GM19455 (cell line): Measurements from ENCODE around the gene SNAP91.
"Not testable (repeated sequence)": the region's sequence is repeated elsewhere in the genome, so short reads cannot be mapped to it uniquely, and the experiment has no call there.

ENCODE experiments used
- ATAC-seq: cut with Tn5 transposase; IDR thresholded peaks from one replicate; pipeline ENCODE4 v1.9.1; 2021; ENCODE audit not compliant: unreplicated experiment

The SNAP91 gene

DNA sequence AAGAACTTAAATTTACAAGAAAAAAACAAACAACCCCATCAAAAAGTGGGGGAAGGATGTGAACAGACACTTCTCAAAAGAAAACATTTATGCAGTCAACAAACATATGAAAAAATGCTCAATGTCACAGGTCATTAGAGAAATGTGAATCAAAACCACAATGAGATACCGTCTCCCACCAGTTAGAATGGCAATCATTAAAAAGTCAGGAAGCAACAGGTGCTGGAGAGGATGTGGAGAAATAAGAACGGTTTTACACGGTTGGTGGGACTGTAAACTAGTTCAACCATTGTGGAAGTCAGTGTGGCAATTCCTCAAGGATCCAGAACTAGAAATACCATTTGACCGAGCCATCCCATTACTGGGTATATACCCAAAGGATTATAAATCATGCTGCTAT, 157.2 kb downstream of the SNAP91 start:
- not testable (repeated sequence) for ATAC-seq

DNA sequence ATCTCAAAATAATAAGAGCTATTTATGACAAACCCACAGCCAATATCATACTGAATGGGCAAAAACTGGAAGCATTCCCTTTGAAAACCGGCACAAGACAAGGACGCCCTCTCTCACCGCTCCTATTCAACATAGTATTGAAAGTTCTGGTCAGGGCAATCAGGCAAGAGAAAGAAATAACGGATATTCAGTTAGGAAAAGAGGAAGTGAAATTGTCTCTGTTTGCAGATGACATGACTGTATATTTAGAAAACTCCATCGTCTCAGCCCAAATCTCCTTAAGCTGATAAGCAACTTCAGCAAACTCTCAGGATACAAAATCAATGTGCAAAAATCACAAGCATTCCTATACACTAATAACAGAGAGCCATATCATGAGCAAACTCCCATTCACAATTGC, 158.4 kb downstream of the SNAP91 start:
- ATAC-seq = not testable (repeated sequence)

DNA sequence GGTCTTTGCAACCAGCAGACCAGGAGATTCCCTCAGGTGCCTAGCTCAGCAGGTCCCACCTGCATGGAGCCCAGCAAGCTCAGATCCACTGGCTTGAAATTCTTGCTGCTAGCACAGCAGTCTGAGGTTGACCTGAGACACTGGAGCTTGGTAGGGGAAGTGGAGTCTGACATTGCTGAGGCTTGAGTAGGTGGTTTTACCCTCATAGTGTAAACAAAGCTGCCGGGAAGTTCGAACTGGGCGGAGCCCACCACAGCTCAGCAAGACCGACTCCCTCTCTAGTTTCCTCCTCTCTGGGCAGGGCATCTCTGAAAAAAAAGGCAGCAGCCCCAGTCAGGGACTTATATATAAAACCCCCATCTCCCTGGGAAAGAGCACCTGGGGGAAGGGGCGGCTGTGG, 162.3 kb downstream of the SNAP91 start:
- ATAC-seq = no peak

DNA sequence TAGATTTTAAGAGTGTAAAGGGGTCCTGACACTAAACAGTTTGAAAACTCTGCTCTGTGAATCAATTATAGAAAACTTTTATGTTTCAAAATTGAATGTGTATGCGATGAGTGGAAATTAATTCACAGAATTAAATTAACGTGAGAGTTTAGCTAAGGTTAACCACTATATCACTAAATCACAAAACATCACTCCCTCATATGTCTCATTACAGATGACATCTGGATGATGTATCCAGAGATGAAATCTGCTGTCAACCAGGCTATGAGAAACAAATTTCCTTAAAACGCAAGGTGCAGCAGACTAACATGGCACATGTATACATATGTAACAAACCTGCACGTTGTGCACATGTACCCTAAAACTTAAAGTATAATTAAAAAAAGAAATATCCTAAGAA, 169.2 kb downstream of the SNAP91 start:
- ATAC-seq = no peak

DNA sequence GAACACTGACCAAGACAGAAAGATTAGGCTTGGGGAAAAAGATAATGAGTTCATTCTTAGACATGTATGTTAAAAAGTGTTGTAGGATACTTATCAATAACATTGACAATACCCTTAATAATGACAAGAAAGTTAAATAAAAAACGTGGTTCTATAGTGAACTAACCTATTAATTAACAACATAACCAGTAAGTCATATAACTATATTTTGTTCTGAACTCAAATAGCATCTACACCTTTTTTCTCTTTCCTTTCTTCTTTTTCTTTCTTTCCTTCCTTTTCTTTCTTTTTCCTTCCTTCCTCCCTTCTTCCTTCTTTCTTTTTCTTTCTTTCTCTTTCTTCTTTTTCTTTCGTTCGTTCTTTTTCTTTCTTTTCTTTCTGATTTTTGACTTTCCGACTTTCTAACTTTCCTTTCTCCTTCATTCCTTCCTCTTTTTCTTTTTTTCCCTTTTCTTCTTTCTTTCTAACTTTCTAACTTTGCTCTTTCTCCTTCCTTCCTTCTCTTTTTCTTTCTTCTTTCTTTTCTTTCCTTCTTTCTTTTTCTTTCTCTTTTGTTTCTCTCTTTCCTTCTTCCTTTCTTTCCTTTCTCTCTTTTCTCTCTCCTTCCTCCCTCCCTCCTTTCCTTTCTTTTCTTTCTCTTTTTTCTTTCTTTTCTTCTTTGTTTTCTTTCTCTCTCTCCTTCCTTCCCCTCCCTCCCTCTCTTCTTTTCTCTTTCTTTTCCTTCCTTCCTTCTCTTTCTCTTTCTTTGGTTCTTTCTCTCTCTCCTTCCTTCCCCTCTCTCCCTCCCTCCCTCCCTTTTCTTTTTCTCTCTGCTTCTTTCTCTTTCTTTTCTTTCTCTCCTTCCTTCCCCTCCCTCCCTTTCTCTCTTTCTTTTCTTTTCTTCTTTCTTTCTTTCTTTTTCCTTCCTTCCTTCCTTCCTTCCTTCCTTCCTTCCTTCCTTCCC, 172.0 kb downstream of the SNAP91 start:
- no peak for ATAC-seq

DNA sequence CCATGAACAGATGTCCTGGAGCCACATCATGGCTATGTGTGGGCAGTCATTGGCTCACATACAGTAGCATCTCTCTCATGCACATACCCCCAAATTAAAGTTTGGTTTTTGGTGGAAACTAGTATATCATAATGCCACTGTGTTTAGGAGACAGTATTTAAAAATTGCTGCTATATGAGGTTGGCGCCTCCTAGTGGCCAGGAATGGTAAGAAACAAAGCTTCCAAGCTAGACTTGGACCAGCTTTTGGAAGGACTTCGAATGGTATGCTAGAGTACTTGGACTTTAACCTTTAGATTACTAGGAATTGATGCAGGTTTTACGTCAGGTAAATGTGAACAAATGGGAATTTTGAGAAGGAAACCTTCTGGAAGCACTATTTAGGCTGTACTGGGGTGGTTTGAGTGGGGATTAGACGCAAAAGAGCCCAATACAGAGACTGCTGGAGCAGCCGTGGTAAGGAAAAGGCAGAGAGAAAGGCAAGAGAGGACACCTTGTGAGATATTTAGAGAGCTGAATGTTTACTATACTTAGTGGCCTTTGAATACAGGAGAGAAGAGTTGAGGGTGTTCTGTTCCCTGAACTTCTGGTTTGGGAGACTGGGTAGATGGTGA, 172.8 kb downstream of the SNAP91 start:
- peak; percentile 80 for ATAC-seq

DNA sequence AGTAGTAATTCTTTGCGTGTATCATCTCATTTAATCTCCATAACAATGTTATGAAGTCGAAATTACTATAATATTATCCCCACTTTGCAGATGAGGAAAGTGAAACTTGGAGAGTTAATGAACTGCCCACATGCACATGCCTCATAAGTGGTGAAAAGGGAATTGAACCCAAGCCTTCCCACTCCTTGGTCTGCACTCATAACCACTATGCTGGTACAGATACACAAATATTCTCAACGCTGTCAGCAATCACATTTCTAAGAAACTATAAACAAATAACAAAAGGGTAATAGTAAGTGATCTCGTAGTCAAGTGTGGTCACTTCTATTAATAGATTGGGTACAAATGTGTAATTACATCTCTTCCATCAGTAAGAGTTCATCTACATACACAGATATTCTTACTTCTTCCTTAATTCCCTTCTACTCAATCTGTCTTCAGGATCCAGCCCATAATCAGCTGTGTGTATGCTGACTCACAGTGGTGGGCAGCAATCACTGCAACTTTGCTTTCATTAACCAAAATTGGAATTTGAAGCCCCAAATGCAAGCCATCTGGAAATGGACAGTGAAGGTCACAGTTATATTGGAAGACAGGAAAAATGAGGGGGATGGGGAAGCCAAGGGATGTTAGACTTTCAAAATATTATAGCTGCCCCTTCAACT, 190.0 kb downstream of the SNAP91 start:
- ATAC-seq = no peak

DNA sequence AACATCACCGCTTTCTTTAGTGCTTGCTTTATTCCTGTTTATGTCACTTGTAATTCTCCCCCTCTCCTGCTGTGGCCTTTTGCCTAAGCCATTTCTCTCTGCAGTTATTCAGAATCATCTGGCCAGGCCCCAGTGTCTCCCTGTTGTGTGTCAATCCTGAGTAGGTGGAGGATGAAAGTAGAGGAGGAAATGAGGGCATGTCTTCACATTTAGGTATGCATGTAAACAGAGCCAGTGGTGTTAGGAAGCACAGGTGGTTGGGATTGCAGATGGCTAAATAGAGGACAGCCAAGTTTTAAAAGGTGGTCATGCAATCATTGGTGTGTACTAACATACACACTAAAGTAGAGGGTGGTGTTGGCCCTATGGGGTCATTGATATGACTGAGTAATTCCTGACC, 191.4 kb downstream of the SNAP91 start:
- no peak for ATAC-seq

DNA sequence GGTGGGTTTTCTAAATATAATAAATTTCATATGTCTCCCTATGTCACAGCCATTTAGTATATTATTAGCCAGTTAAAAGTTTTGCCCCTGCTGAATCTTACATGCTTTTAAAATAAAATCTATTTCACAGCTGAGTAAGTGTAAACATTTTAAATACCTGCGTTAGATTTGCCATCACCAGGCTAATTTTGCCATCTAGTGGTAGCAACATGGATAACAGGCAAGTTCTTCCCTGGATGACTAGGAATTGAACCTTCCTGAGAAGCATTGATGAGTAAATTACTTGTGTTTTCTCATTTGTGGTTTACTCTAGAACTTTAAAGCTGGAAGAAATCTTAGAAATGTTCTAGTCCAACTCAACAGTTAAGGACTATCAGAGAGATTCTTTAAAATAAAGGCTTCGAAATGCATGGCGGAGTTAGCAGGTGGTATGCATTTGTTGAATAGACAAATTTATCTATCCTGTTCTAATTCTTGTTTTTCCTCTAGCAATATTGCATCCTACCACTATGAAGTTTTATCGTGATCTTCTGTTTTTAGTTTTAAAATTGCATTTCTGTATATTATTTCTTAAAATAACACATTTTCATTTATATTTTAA, 193.9 kb downstream of the SNAP91 start:
- no peak for ATAC-seq

DNA sequence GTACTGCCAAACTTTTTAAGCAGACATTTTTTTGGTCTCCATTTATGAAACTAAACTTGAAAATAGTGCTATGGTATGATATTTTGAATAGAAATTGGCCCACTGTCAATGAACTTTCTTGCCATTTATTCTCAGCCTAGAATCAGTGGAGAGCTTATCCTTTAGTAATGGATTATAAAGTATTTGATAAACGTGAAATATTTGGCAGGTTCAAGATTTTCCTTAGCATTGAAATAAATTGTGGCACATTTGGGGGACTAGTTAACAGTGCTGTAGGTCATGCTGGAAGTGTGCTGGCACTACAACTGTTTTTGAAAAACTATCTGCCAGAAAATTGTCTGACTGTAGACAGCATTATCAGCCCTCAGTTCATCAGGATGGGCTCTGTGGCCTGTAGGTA, 194.4 kb downstream of the SNAP91 start:
- ATAC-seq = no peak

DNA sequence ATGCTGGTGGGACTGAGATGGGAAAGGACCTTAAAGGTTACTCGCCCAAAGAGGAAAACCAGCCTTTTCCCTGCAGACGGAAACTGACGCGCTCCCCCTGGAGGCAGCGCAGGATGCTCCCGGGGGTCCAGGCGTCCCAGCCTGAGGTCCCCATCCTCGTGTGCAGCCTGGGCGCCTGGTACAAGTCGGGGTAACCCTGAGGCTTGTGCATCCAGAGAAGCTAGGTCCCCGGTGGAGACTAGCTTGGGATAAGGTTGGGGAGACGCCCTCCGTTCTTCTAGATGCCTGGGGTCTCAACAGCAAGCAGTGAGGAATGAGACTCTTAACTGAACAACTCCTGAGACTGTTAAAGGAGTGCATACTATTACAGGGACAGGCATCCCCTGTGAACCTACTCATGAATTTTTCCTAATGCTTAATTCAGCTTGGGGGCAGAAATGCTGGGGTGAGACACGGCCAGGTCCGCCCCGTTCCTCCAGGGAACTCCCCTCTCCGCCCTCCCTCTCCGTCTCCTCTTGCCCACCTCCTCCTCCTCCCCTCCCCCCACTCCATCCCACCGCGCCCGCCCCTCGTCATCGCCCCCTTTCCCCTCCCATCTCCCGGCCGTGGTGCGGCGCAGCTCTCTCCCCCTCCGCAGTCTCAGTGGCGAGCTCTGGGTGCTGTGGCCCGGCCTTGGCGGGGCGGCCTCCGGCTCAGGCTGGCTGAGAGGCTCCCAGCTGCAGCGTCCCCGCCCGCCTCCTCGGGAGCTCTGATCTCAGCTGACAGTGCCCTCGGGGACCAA, 196.8 kb downstream of the SNAP91 start, which contains the start of gene PRSS35:
PRSS35 (plus strand) TSS at position 634 of the 781 bp plus-strand sequence. CDS start 10,908 bp downstream, outside the sequence.
- ATAC-seq = no peak

DNA sequence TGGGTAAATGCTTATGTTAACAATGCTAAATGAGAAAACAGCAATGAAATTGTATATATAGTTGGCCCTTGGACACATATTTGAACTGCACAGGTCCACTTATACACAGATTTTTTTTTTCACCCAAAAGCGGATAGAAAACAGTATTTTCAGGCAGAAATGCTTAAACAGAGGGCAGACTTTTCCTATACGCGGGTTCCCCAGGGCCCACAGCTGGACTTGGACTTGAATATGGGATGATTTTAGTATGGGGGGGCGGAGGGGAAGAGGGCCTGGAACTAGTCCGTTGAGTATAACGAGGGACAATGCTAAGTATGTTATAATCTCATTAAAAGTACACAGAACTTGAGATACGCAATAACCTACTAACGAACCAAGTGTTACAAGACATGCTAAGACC, 197.6 kb downstream of the SNAP91 start:
- ATAC-seq = no peak

DNA sequence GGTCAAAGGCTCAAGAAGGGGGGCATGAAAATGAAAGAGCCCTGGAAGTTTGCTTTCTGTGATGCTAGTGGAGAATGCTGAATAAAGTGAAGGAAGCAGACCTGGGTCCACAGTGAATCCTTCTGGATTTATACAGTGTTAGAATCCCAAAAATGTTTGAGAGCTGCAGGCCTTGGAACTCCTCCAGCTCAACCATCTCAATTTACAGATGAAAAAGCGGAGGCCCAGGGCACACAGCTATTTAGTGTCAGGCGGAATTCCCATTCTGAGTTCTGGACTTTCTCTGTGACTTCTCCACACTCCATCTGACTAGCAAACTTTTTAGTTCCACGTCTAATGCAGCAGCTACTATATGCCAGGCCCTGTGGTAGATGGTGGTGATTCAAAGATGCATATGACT, 198.1 kb downstream of the SNAP91 start:
- ATAC-seq = no peak

DNA sequence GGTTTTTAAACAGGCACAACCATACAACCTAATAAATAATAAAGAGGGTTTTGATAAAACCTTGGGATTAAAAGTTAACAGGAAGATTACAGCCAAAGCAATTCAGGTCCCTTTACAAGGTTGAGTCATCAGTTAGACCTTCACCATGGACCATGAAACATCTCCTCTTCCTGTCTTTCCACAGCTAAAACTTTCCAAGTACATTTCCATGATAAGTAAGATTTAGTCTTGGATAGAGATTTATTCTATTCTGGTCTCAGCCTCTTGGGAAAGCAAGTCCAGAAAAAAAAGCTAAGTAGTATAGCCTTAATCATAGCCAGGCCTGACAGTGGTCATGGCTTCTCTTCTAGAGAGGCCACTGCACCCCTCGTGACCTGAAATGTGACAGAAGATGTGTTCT, 199.5 kb downstream of the SNAP91 start:
- no peak for ATAC-seq

DNA sequence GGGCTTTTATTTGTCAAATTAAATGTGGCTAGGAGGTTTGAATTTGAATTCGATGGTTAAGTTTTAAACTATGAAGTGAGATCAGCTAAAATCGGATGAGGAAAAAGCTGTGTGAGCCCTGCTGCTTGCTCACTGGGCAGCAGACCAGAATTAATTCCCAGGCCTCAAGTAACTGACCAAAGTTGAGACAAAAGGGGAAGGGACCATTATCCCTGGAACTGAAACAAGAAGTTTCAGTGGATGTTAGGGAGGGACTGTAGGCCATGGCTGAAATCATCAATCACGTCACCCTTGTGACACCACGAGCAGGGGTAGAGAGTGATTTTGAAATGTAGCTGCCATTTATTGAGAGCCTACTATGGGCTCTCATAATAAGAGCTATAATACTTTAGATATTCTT, 203.5 kb downstream of the SNAP91 start:
- ATAC-seq = no peak
